ENCODE results near the gene RNF214.

The RNF214 gene

DNA sequence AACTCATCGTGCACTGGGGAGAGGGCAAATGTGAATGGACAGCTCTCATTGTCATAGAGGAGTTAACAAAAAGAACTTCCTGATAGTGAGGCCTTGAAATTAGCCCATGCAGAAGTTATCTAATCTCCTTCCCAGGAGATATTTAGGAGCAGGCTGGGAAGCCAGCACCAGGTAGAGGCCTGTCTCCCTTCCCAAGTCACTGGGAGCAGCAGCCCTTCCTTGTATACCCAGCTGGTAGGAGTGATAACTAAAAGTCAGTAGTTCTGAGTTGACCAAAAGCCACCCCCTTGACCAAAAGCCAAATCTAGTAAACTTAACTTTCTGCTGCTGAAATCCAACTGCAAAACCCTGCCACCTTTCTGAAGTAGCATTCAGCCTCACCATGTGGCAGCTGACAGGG, 57.3 kb downstream of the RNF214 start:
- DNase-seq, result no peak

DNA sequence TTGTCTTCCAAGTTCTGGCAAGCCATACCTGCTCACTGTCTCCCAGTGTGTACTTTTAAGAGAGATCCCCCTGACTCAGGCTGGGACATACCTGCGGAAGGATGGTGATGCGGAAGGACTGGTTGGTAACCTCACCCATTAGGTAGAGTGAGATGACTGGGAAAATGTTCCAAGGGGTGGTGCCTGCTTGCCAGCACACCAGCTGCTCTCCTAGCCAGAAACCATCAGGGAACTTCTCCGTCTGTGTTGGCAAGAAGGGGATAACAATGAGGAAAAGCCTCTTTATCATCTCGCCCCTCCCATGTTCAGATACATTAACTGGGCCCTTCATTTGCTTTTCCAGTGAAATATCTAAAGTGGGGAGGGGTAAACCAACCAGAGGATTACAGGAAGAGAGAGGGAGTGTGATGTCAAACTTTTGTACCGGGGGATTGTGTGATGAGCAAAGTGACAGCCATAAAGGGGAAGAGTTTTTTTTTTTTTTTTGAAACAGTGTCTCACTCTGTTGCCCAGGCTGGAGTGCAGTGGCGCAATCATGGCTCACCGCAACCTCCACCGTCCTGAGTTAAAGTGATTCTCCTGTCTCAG, 58.4 kb downstream of the RNF214 start, which contains the start of gene BACE1-AS:
Gene BACE1-AS, plus strand, starts transcription at position 538 of the 588 bp plus-strand sequence.
- no peak for DNase-seq

DNA sequence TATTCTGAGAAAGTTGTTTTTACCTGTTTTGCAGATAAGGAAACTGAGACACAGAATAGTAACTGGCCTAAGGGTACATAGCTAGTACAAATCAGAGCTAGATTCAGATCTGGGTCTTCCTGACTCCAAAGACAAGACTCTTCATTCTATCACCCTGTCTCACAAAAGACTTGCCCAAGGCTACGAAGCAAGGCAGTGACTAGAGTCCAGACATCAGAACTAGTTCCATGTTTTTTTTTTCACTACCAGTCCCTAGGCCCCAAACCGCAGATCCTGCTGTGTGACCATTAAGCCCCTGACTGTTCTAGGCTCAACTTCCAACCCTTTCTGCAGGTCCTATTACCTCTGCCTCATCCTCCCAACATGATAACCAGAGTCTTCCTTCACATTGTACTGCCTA, 60.1 kb downstream of the RNF214 start:
- DNase-seq, result no peak

DNA sequence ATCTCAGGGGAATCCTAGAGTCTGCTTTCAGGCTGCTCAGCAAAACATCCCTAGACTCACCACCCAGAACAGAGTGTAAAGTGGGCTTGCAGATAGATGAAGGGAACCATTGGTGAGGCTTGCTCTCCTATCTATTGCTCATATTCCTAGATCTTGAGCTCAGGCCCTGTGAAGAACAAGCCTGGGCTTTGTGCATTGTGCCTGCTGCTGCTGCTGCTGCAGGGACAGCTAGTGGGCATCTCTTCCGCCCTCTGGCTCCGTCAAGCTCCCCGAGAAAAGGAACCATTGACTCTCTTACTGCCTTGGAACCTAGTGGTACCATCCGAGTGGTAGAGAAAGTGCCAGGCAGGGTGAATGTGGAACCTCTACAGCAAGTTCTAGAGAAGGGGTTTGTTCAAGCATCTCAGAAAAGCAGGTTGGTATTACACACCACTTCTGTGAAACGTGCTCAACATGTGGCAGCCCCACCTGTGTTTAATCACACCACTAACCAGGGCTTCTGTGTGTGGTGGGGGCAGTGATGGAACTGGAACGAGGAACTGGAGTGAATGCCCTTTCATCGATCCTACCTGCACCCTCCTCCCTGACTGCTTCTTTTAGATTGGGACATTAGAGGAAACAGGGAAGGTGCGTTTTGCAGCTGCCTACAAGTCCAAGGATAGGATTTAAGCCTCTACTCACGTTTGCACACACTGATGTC, 63.1 kb downstream of the RNF214 start:
- no peak for DNase-seq

DNA sequence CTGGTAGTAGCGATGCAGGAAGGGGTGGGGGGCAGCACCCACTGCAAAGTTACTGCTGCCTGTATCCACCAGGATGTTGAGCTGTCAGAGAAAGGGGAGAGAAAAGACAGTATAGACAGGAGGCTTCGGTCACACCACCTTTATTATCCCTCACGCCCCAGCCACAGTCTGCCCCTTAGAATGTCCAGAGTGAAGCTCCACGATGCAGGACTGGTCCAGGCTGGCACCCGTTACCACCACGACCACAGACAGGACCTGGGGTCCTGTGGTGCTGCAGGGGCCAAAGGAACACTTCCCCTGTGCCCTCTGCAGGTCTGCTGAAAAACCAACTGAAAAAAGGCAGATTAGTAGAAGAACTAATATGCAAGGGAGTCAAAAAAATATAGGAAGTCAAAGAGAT, 64.4 kb downstream of the RNF214 start:
- DNase-seq, result no peak

DNA sequence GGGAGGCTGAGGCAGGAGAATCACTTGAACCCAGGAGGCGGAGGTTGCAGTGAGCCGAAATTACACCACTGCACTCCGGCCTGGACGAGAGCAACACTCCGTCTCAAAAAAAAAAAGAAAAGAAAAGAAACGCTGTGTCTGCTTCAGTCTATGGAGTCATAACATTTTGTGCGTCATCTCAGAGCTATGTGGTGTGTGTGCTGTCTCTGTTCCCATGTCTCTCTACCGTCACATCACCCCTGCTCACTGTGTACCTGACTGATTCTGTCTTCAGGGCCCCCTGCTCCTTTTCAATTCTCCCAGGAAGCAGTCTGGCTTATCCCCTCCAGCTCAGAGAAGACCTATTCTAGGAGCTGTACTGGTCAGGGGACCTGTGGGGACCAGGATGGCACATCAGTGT, 65.7 kb downstream of the RNF214 start:
- DNase-seq, result no peak

DNA sequence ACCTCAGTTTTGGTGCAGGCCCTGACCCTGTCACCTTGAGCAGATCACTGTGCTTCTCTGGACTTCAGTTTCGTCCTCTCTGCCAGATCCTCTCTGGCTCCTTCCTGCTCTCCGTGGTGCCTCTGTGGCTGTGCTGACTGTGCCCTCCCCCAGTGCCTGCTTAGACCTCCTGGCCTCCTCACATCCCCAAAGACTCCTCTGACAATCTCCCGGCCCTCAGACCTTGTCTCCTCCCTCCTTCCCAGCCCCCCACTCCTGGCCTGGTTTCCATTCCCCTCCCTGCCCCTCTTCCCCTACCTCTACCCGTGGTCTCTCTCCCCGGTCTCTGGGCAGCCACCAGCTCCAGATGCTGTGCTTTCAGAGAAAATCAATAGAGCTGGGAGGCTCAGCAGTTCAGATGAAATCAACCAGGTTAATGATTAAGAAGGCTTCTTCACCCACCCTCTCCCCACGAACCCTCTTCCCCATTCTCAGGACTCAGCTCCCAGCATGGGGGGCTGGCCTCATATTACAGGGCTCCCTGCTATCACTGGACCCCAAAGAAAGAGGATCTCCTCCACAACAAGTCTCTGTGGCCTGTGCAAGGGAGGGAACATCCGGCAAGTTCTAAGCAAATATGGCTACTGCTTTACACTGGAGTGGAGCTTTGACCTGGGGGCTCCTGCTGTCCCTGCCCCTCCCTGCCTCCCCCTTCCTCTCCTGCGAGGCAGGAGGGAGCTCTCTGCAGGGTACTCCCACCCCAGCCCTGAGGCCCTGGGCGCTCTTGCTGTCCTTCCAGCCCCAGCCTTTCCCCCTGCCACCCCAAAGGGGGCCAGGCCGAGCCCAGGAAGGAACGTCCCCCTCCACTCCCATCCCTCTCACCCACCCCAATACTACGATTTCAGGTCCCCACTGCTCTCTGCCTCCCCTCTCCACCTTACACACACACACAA, 67.1 kb downstream of the RNF214 start:
- no peak for DNase-seq

DNA sequence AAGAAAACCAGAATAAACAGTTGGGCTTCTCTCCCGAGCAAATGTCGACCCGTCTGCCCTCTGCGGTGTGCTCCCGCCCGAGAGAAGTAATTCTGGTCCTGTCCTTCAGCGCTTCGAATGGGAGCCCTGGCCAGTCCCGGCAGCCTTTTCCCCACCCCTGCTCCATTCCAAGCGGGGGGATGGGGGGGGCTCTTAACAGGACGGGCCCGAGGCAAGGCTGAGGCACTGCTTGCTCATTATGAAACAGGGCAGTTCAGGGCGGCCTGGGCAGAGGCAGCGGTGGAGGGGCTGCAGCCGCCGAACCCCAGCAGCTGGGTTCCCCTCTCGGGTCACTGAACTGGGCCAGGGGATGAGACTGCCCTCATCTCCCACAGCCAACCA, 67.8 kb downstream of the RNF214 start:
- DNase-seq, result no peak

DNA sequence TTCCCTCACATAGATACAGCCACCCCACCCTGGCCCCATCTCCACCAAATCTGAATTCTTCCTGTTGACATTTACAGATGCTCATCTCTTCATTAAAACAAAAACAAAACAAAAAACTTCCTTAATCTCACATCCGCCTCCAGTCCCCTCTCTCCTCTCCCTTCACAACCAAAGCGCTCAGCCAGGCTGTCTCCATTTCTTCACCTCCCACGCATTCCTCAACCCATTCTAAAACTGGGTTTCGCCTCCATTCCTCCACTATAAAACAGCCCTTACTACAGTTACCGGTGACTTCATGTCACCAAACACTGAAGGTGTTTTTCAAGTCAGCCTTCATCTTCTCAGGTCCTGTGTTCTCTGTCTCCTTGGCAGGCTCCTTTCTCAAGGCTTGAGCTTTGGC, 68.3 kb downstream of the RNF214 start:
- DNase-seq, result no peak

DNA sequence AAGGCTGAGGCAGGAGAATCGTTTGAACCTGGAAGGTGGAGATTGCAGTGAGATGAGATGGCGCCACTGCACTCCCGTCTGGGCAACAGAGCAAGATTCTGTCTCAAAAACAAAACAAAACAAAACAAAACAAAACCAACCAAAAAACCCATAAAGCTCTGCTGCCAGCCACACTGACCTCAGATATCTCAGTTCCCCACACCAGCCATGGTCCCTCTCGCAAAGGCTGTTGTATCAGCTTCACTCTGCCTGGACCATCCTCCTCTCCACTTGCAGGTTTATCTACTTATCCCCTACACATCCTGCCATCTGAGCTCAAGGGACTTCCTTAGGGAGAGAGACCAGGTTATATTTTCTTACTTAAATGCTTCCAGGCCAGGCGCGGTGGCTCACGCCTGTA, 69.8 kb downstream of the RNF214 start:
- no peak for DNase-seq

DNA sequence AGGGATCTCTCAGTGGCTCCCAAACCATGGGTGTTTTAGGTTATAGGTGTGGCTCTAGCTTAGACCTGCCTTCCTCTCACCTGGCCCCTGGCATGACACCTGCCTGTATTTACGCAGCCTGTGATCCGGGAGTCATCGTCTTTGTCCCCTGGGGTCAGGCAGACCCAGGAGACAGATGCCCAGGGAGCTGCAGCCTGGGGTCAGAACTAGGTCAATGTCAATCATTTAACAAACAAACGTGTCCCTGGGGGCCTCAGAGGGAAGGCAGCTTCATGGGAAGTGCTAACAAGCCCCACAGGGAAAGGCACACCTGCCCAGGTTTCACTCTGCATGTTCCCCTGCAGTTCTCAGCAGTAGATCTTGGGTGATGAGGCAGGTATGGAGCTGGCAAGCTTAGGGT, 70.6 kb downstream of the RNF214 start:
- DNase-seq, result no peak

DNA sequence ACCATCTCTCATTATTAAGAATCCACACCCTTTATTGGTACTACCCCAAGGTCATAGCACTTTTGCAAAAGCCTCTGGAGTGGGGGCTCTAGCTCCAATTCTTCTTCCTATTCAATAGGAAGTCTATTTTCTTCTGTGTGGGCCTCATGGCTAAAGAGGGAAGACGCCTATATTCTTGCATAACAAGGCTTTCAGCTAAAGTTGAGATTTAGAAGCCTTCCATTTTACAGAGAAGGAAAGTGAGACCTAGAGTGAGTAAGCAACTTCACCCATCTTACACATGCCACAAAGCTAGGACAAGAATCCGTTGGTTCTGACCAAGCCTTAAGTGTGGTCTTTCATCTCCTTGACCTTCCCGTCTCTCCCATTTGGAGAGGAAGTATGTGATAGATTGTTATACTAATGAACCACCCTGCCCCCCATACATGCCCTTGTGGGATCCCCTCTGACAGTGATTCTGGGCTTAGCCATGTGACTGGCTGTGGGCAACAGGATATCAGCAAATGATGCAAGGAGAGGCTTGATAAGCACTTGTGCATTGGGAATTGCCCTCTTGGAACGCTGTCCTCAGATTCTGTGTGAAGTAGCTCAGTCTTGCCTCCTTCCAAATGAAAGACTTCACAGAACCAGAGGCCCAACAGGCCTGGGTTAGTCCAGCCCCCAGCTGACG, 71.3 kb downstream of the RNF214 start:
- no peak for DNase-seq

DNA sequence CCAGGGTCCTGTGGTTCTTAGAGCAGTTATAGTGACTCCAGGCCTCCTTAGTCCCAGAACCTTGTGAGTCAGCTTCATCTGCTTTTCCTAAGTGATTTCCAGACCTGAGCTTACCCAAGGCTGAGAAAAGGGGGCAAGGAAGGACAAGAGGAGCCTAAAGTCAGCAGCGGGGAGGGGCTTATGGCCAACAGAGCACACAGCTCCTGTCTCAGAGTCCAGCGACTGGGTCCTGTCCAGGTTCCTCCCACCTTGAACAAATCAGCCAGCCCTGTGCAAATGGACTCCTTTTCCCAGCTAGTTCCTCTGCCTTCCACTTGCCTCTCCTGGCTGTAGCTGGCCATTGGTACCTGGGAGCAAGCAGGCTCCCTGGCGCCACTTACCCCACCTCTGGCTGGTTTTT, 72.7 kb downstream of the RNF214 start:
- DNase-seq, result no peak

DNA sequence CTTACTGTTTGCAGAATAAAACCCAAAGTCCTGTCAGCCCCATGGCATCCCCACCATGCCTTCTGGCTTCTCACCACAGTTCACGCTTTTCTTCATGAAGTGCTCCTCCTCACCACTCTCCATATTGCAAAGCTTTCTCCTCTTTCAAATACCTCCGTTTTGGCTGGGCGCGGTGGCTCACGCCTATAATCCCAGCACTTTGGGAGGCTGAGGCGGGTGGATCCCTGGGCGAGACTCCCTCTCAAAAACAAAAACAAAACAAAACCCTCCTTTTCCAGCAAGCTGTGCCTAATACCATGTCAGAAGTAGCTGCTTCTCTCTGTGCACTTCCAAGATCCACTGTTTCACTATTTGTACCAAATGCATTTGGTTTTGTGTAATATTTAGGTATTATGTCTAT, 76.8 kb downstream of the RNF214 start:
- DNase-seq, result no peak

DNA sequence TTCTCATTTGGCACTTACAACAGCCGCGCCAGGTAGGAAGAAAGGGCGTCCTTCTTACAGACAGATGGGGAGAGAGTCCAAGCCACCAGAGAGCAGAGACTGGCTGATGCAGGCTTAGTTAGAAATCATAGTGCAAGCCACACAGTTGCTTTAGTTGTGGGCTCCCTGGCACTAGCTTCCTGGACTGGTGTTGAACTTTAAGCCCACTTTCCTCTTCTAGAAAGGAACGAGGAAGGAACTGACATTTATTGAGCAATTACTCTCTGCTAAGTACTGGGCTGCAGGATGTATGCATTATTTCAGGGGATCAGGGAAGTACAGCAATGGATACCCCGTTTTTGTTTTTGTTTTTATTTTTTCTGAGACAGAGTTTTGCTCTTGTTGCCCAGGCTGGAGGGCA, 80.6 kb downstream of the RNF214 start:
- no peak for DNase-seq

DNA sequence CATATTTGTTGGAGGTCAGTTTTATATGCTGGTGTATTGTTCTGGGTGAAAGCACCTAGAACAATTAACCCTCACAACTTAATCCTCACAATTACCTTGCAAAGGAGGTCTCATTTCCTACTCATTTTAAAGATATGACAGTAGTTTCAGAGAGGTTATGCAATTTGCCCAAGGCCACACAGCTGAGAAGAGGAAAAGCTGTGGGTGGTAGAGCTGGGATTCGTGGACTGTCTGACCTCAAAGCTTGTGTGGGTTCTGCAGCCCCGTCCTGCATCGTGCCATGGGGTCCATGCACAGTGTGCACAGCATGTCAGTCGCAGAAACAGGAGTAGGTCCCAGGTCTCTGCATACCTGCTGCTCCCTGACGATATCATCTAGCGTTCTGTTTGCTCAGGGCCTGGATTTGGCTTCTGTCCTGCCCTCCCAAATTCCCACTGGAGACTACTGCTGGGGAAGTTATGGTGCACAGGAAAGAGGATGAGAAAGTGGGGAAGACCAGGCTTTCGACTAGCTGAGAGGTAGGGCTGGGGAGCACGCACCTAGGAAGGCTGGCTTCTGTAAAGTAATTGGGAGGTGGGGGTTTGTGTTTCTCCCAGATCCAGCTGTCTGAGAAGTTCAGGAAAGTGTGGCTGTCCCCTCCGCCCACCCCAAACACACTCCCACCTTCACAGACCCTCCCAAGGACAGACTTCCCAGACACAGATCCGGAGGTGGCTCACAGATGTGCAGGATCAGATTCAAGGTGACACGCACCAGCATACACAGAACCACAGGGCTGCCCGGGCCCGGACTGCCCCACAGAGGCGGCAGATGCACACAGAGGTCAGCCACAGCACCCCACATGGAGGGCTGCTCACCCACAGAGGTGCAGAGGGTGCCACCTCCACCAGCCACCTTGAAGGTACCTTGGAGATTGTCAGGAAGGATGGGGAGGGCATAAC, 81.6 kb downstream of the RNF214 start:
- DNase-seq, result no peak

DNA sequence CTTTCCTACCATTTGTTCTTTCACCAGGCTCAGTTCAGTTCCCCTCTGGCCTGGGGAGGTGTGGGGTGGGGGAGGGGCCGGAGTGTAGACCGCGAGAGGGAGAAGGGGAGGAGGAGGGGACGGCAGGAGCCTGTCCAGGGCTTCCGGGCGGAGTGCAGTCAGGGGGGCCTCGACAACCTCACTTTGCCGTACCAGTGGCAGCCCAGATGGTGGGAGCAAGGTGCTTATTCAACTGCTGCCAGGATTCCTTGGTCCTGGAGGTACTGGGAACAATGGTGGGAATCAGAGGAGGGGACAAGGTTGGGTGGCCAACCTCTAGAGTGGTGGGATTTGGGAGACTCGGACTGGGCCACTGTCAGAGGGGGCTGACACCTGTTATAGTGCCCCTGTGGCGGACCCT, 82.4 kb downstream of the RNF214 start:
- no peak for DNase-seq

DNA sequence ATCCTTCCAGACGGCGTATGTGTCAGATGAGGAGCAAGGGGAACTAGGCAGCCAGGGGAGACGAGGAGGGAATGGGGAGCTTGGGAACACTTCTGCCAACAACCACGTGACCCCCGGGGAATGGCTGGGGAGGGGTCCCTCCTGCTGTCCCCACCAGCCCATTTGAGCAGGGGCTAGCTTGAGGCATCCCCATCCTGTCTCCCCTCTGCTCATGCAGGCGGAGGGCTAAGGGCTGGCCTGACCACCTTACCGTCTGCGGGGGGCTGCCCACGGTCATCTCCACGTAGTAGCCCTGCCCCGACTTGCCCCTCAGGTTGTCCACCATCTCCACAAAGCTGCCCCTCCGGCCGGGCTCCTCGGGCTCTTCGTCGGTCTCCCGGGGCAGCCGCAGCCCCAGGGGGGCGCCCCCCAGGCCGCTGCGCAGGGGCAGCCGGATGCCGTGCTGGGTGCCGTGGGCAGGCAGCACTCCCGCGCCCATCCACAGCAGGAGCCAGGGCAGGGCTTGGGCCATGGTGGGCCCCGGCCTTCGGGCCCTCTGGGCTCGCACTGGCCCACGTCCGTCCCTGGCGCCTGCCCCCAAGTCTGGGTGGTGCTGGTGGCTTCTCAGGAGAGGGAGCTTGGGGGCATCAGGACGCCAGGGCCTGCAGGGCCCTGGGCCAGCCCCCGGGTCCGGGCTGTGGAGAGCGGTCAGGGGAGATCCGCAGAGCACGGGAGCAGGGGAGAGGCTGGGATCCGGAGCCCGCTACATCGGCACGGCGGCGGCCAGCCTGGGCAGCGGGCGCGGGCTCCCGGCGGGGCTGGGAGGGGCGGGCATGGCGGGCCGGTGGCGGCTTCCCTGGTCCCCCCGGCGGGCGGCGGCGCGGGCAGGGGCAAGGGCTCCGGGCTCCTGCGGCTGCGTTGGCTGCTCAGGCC, 83.1 kb downstream of the RNF214 start:
- DNase-seq, result no peak

DNA sequence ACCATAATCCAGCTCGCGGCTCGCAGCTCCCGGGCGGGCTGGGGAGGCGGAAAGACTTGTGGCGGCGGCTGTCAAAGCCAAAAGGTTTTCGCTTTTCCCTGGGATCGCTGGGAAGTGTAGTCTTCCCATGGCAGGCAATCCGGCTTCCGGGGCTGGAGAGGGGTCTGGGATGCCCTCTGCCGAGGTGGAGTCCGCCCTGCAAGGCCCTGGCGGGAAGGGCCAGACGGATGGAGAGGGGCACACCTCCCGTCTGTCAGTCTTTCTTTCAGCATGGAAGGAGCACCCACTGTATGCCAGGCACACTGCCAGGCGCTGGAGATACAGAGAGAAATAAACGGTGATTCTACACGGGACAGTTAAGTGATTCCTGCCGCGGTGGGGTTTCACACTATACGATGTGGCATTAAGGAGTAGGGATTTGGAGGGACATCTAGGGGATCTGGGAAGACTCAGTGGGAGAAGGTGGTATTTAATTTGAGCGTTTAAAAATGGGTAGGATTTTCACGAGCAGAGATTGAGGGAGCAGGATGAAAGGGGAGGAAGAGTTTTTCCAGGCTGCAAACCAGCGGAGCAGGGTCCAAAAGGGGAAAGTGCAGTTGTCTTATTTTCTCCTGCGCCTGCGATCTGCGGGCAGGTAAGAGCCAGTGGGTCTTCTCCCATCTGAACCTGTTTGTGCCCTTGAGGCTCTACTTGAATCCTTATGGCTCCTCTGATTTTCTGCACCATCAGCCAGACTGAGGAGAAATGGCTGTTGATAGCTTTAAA, 83.9 kb downstream of the RNF214 start, which contains the start of gene BACE1:
Gene BACE1, minus strand, starts transcription at position 60 of the 765 bp plus-strand sequence. CDS start 461 bp downstream, outside the sequence.
- DNase-seq, result no peak

DNA sequence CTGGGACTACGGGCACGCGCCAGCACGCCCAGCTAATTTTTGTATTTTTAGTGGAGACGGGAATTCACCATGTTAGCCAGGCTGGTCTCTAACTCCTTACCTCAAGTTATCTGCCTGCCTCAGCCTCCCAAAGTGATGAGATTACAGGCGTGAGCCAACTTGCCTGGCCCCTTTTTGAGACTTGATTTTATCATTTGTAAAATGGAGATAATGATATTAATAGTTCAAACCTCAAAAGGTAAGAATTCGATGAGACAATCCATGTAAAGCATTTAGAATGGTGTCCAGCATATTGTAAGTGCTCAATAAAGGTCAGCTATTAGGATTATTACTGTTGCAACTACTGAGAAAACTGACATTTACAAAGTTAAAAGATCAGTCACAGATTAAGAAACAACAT, 86.3 kb downstream of the RNF214 start:
- no peak for DNase-seq
